Left ventricle myocardium inferior (tissue), 1 donor: ENCODE results near the gene KIAA2012. TPM values are rescaled to one million over a fixed set of nuclear protein-coding genes. Genes with fewer than 3 reads are reported as not detected.

Source experiments
- DNase-seq: peaks from one replicate; pipeline ENCODE4 v3.0.0-alpha.2; 2020
- H3K27ac ChIP-seq: fragments of 200-600 bp; replicated peaks from 2 replicates; pipeline ENCODE4 v1.8.0; 2021
- H3K27me3 ChIP-seq: fragments of 200-600 bp; 2 replicates; pipeline ENCODE4 v1.8.0; 2021; ENCODE audit warnings: low read depth
- H3K36me3 ChIP-seq: fragments of 200-600 bp; 2 replicates; pipeline ENCODE4 v1.8.0; 2021
- H3K4me1 ChIP-seq: fragments of 200-600 bp; 2 replicates; pipeline ENCODE4 v1.8.0; 2021
- H3K4me3 ChIP-seq: fragments of 200-600 bp; 2 replicates; pipeline ENCODE4 v1.8.0; 2021; ENCODE audit warnings: mild to moderate bottlenecking, moderate library complexity
- H3K9me3 ChIP-seq: fragments of 200-600 bp; replicated peaks from 2 replicates; pipeline ENCODE4 v1.8.0; 2021
- intact Hi-C: fragments of 100-400 bp; cut with micrococcal nuclease; formaldehyde crosslinking; loops from one replicate; pipeline ENCODE4 v1.11.0; 2022
- long read RNA-seq: library from polyadenylated mRNA; unstranded; transcript quantifications from one replicate; pipeline ENCODE4 v2.0.0, GENCODE V29; 2021
- total RNA-seq: library from RNA; stranded (reverse); fragmentation: NEBNext Ultra II Directional; extraction: Animal tissue kit (Norgen Biotek cat#: 25700); gene quantifications from one replicate; pipeline ENCODE4 v1.2.1, GENCODE V29; 2021
- TF ChIP-seq, protein P1 (sequence below): fragments of 200-600 bp; IDR thresholded peaks from 2 replicates; pipeline ENCODE4 v1.8.0; 2021; ENCODE audit warnings: antibody characterized with exemption, mild to moderate bottlenecking, borderline replicate concordance
- donor health status: DM: no; HTN: yes; CAD: no; lungs with severe emphysema.

KIAA2012 gene
- total RNA-seq, result not detected
- long read RNA-seq, result 0 reads

DNA sequence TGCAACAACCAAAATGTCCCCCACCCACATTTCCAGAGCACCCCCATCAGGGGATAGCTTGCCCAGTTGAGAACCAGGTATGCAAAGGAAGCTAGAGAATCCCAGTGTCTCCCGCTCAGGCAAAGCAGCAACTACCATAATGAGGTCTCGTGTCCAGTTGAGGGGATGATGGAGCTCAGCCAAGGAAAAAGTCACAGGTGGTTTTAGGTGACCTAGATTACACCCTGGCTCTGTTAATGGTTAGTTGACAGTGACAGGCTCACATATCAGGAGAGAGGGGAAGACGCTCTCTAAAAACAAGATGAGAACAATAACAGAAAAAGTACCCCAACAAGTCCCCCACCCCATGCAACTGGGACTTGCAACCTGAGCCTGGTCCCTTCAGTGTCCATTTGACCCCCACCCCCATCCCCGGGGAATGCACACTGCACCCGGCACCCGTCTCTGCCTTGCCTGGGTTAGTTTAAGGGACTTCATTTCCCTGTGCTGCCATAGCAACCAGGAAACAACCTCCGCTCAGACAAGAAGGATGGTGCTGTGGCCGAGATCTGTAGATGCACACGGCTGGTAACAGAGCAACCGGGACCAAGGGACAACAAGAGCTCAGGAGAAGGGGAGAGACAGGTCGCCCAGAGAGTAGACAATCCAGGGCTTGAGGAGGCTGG lies at the start of gene KIAA2012:
KIAA2012 (plus strand) TSS at position 519 of the 665 bp plus-strand sequence. CDS start 373 bp downstream, outside the sequence.
- Histone ChIP-seq H3K27ac (no peak within 1 kb of the TSS), H3K9me3 (no peaks in the 10 kb centered on the region)

DNA sequence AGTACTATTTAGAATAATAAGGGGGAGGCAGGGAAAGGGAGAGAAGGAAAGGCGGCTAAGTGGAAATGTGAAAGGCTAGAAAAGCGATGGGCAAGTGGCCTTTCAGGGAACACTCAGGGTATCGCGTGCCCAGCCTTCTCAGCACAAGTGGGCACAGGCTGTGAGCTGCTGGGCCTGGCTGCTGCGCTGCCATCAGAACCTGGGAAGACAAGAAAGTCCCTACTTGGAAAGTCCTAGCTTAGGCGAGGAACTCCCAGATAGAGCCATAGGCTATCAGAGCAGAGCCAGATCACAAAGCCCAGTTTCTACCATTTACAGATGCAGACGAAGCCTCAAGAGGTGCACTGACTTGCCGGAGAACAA lies 49.2 kb upstream of the KIAA2012 start:
- H3K9me3 ChIP-seq, result no peaks in the 10 kb centered on the region
- H3K27me3 ChIP-seq, result peaks cover 15% of the 10 kb centered on the region
- no peak overlapping the region for H3K4me3 ChIP-seq
- no peak overlapping the region for H3K27ac ChIP-seq
- DNase-seq, result no peak
- no peaks in the 10 kb centered on the region for H3K36me3 ChIP-seq
- H3K4me1 ChIP-seq, result peaks cover 23% of the 10 kb centered on the region
- TF ChIP-seq, protein P1, sequence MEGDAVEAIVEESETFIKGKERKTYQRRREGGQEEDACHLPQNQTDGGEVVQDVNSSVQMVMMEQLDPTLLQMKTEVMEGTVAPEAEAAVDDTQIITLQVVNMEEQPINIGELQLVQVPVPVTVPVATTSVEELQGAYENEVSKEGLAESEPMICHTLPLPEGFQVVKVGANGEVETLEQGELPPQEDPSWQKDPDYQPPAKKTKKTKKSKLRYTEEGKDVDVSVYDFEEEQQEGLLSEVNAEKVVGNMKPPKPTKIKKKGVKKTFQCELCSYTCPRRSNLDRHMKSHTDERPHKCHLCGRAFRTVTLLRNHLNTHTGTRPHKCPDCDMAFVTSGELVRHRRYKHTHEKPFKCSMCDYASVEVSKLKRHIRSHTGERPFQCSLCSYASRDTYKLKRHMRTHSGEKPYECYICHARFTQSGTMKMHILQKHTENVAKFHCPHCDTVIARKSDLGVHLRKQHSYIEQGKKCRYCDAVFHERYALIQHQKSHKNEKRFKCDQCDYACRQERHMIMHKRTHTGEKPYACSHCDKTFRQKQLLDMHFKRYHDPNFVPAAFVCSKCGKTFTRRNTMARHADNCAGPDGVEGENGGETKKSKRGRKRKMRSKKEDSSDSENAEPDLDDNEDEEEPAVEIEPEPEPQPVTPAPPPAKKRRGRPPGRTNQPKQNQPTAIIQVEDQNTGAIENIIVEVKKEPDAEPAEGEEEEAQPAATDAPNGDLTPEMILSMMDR, result no peak
- intact Hi-C loops, result no loop called here

More for the DNA sequence above, at the start of gene KIAA2012:
- intact Hi-C loops, result no loop called here
- H3K36me3 ChIP-seq, result no peaks in the 10 kb centered on the region
- H3K4me3 ChIP-seq, result no peak within 1 kb of the TSS
- no peak for DNase-seq
- no peaks in the 10 kb centered on the region for H3K4me1 ChIP-seq
- no peaks in the 10 kb centered on the region for H3K27me3 ChIP-seq
- TF ChIP-seq, protein P1, result no peak

DNA sequence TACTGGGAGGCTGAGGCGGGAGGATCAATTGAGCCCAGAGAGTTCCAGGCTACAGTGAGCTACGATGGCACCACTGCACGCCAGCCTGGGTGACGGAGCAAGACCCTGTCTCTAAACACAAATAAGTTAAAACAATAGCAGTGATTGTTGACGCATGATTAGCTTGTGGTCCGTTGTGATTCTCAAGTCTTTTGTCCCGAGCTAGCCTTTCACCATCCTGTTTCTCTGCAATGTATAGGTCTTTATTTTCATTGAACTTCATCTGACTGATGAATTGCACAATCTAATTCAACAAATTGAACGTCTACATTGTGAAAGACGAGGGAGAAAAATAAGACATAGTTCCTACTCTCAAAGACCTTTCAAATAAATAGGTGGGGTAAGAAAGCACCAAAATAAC lies 48.2 kb upstream of the KIAA2012 start:
- Histone ChIP-seq H3K4me3 (no peak overlapping the region), H3K36me3 (no peaks in the 10 kb centered on the region), H3K4me1 (peaks cover 22% of the 10 kb centered on the region), H3K27ac (no peak overlapping the region), H3K27me3 (peaks cover 15% of the 10 kb centered on the region), H3K9me3 (no peaks in the 10 kb centered on the region)
- intact Hi-C loops, result no loop called here
- DNase-seq, result no peak
- TF ChIP-seq, protein P1, result no peak

DNA sequence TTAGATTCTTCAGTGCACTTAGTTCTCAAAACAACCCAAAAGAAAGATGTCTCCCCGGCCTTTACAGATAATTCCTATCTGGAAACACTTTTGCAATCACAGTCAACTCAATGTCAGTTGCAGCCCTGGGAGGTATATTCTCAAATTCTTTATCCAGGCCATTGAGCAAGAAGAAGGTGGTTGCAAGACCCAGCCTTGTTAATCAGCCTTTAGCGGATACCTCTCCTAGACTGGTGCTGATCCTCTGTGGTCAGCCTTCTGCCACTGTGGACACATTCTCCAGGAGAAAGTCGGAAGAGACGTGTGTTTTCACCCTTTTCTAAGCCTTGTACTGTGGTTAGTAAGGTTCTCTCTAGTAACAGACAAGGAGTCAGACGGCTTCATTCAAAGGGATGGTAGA lies 47.2 kb upstream of the KIAA2012 start:
- TF ChIP-seq, protein P1, result no peak
- H3K27me3 ChIP-seq, result peaks cover 13% of the 10 kb centered on the region
- no peak overlapping the region for H3K4me3 ChIP-seq
- DNase-seq, result no peak
- no peaks in the 10 kb centered on the region for H3K36me3 ChIP-seq
- intact Hi-C loops, result no loop called here
- no peak overlapping the region for H3K27ac ChIP-seq
- peaks cover 21% of the 10 kb centered on the region for H3K4me1 ChIP-seq
- H3K9me3 ChIP-seq, result no peaks in the 10 kb centered on the region

DNA sequence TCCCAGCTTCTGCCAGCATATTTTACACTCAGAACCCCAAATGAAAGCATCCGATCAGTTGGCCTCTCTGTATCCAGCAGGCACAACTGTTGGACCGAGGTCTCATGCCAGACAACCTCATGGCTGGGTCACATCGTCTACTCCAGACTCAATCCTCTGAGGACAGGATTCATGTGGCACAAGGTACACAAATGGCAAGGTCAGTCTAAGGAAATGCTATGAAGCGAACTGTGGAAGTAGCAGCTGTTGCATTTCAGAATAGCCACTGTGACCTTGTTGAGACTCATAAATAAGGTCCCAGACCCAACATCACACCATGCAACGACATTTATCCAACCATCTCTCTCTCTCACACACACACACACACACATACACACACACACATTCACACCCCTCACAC lies 46.5 kb upstream of the KIAA2012 start:
- H3K4me1 ChIP-seq, result peaks cover 21% of the 10 kb centered on the region
- intact Hi-C loops, result no loop called here
- no peak overlapping the region for H3K4me3 ChIP-seq
- no peaks in the 10 kb centered on the region for H3K9me3 ChIP-seq
- DNase-seq, result no peak
- TF ChIP-seq, protein P1, result no peak
- peaks cover 9% of the 10 kb centered on the region for H3K27me3 ChIP-seq
- H3K36me3 ChIP-seq, result no peaks in the 10 kb centered on the region
- no peak overlapping the region for H3K27ac ChIP-seq
